KOPT-K1 (cell line): Measurements from ENCODE around the gene TMEM225B.
A peak's percentile ranks its signal among the peaks of the same experiment; 100 is the strongest.
"Not testable (repeated sequence)": the region's sequence is repeated elsewhere in the genome, so short reads cannot be mapped to it uniquely, and the experiment has no call there.

Source experiments
- H3K27ac ChIP-seq: fragments of 200-600 bp; sonication (generic); 2 replicates; pipeline ENCODE4 v1.5.1; 2016; ENCODE audit warnings: antibody characterized with exemption, mild to moderate bottlenecking, low read depth, low read length; ENCODE audit not compliant: poor library complexity, severe bottlenecking
- H3K36me3 ChIP-seq: fragments of 200-600 bp; sonication (generic); 2 replicates; pipeline ENCODE4 v1.5.1; 2017; ENCODE audit warnings: antibody characterized with exemption, mild to moderate bottlenecking, low read length, moderate library complexity; ENCODE audit not compliant: insufficient read depth
- H3K9me3 ChIP-seq: fragments of 200-600 bp; sonication (generic); 2 replicates; pipeline ENCODE4 v1.5.1; 2017; ENCODE audit warnings: antibody characterized with exemption, low read length, mild to moderate bottlenecking; ENCODE audit not compliant: insufficient read depth, poor library complexity, severe bottlenecking

Gene TMEM225B

DNA sequence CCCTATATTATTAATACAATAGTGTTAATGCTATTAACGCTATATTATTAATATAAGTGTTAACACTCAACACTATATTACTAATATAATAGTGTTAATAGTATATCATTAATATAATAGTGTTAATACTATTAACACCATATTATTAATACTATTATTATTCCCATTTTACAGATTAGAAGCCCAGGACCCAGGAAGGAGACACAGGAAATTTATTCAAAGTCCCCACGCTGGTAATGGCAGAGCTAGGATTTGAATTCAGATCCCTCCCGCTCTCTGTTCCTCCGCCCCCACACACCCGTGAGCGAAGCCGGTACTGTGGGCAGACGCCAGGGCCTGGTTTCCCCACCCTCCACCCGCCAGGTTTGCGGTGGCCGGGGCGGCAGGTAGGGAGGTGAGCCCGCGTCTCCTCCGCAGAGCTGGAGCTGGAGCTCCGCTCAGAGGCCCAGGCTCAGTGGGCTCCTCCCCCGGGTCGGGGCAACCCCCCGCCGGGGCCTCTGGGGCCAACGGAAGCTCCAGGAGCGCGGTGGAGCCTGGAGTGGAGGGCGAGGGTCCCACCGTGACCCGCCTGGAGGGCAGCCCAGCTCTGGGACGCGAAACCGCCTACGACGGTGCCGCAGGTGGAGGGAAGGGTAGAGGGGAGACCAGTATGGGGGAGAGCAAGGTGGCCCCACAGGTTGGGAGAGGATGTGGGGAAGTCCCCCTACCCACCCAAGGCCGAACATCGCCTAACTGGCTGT lies at the start of gene TMEM225B:
Gene TMEM225B (plus strand): TSS at position 506 of the 740 bp plus-strand sequence. CDS start 6,122 bp downstream, outside the sequence.
- H3K36me3 ChIP-seq, result no peaks in the 10 kb centered on the region

GRCh38 chr7:99549545-99549944 lies 48.5 kb upstream of the TMEM225B start:
- peaks cover 36% of the 10 kb centered on the region for H3K36me3 ChIP-seq
- H3K27ac ChIP-seq, H3K9me3 ChIP-seq: not testable (repeated sequence)

More for the DNA sequence above, at the start of gene TMEM225B:
- H3K9me3 ChIP-seq, result no peaks in the 10 kb centered on the region
- H3K27ac ChIP-seq, result no peak within 1 kb of the TSS

DNA sequence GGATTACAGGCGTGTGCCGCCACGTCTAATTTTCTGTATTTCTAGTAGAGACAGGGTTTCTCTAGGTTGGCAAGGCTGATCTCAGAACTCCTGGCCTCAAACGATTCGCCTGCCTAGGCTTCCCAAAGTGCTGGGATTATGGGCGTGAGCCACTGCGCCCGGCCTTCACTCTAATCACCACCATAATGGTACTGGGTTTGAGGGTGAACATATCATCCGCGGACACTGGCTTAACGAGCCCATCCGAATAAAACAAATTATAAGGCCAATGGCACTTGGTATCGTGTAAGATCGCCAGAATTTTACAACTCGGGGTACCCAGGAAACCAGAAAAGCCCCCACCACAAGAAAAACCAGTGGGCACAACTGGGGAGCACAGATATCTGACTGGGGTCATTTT lies 46.7 kb upstream of the TMEM225B start:
- Histone ChIP-seq H3K27ac (peak overlapping the region; percentile 76), H3K36me3 (peaks cover 52% of the 10 kb centered on the region), H3K9me3 (no peaks in the 10 kb centered on the region)

DNA sequence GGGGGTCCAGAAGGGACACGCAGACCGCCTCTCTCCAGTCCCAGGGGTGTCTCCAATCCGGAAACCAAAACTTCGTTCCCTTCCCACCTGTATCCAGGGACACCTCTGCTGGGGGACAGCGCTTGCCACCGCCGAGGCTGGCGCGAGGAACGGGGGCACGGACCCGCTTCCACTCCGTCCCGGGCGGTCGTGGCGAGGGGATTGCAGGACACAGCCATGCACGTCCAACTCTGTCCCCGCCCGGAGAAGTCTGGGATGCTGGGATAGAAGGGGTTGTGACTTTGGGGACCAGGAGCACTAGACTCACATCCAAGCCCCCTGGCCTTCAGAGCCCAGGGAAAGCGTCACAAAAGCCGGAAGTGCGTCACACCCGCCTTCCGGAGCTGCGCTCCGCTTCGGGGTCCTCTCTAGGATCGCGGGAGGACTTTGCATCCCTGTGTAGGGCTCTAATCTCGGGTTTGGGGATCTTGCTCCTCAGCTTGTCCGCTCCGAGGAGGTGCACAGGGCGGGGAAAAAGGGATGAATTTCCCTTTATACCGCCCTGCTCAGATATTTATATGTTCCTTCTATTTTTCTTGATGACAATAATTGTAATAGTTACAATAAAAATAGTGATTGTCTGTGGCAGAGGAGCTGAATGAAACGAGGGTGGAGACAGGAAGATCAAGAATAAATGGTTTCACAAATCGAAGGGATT lies 46.2 kb upstream of the TMEM225B start, which contains the start of gene FAM200A:
Gene FAM200A (minus strand): TSS at position 348 of the 697 bp plus-strand sequence. CDS start 3,707 bp downstream, outside the sequence.
- peaks cover 52% of the 10 kb centered on the region for H3K36me3 ChIP-seq
- H3K27ac ChIP-seq, result peak within 1 kb of the TSS; percentile 76
- H3K9me3 ChIP-seq, result no peaks in the 10 kb centered on the region

DNA sequence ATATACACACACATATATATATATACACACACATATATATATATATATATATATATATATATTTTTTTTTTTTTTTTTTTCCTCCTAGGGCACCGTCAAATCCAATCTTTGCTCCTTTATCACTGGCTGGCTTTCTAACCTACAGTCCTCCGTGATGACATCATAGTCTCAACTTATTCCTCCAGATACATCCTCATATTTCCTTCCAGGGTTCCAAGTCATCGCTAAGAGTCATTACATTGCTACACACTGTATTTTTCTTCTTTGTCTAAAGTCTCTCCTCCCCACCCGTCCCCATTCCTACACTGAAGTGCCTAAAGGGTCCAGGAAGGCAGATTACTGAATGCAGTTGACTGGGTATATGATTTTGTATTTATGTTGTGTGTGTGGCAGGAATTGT lies 45.0 kb upstream of the TMEM225B start:
- Histone ChIP-seq H3K36me3 (peaks cover 45% of the 10 kb centered on the region), H3K27ac (no peak overlapping the region), H3K9me3 (no peaks in the 10 kb centered on the region)

GRCh38 chr7:99554939-99555338 lies 43.1 kb upstream of the TMEM225B start:
- no peaks in the 10 kb centered on the region for H3K9me3 ChIP-seq
- peaks cover 41% of the 10 kb centered on the region for H3K36me3 ChIP-seq
- H3K27ac ChIP-seq, result no peak overlapping the region

DNA sequence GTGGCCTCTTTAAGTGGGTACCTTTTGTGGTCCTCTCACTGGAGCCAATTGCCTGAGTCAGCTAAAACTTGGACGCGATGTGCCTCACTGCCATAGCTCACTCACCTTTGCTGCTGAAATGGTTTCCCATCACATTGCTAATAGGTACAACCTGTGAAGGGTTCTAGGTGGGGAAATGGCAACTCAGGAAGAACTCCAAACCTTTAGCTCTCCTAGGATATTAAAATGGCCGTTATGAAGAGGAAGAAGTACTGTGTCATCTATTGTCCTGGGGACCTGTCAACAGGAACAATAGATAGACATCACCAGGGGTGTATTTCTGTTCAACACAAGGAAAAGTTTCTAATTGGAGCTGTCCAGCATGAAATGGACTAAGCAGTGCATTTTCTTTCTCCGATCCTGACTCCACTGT lies 40.9 kb upstream of the TMEM225B start:
- Histone ChIP-seq H3K36me3 (peaks cover 64% of the 10 kb centered on the region), H3K9me3 (no peaks in the 10 kb centered on the region), H3K27ac (peak overlapping the region; percentile 98)

- Histone ChIP-seq H3K27ac (peak overlapping the region; percentile 98), H3K36me3 (peaks cover 71% of the 10 kb centered on the region), H3K9me3 (no peaks in the 10 kb centered on the region)
These were observed 40.1 kb upstream of the TMEM225B start for GRCh38 chr7:99557940-99558305.

GRCh38 chr7:99558306-99559174 lies 39.5 kb upstream of the TMEM225B start, which contains the start of gene ZNF655:
Gene ZNF655, plus strand, starts transcription at chr7:99558642. Its CDS starts 1,918 bp downstream, at chr7:99560560.
- Histone ChIP-seq H3K36me3 (peaks cover 70% of the 10 kb centered on the region), H3K27ac (peak within 1 kb of the TSS; percentile 98), H3K9me3 (no peaks in the 10 kb centered on the region)

GRCh38 chr7:99559175-99559915 lies 38.7 kb upstream of the TMEM225B start:
- peak overlapping the region; percentile 98 for H3K27ac ChIP-seq
- no peaks in the 10 kb centered on the region for H3K9me3 ChIP-seq
- H3K36me3 ChIP-seq, result peaks cover 72% of the 10 kb centered on the region

DNA sequence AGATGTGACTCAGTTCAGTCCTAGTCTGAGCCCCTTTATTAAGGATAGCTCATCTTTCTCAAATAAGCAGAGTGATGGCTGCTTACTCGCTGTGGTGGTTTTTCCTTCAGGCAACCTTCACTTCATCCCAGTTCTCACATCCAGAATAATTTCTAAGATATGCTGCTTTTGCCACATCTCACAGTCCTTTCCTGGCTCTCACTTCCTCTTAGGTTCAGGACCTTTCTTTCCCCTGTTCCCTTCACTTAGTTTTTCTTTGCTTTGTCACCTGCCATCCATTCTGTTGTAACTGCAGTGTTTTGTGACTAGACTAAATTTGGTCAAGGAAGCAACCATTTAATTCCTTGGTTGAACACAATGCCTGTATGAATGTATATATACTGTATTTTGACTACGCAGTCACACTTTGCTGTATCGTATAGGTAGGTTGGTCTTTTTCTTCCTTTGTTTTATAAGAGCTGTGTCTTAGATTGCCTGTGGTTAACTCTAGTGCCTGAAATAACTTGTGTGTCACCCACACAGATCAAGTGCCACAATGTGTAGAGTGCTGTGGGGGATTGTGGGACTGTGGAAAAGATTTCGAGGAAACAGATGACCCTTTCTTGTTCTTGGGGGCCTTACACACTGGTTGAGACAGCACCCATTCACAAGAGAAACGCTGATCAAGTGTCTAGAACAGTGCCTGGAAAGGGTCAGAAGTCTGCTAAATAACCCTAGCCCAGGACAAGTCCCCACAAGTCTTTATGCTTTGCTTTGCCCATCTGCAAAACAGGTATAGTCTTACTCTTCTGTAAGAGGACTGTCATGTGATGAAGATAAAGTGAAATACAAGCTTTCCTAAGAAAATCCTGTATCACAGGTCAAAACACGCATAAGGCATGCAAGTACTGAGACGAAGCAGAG lies 37.0 kb upstream of the TMEM225B start:
- H3K36me3 ChIP-seq, result peaks cover 72% of the 10 kb centered on the region
- H3K27ac ChIP-seq, result no peak overlapping the region
- H3K9me3 ChIP-seq, result no peaks in the 10 kb centered on the region

DNA sequence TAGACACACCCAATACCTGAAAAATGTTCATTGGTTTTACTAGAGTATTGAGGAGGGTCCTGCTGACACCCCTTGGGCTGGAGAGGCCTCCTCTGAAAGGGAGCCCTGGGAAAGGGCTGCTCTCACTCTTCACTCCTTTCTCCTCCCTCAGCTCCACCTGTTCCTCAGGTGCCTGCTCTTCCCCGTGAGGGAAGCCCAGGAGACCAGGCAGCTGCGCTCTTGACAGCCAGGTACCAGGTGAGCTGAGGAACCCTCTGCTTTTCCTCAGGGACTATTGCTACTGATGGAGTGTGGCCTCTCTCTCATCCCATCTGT lies 36.4 kb upstream of the TMEM225B start:
- Histone ChIP-seq H3K36me3 (peaks cover 72% of the 10 kb centered on the region), H3K9me3 (no peaks in the 10 kb centered on the region), H3K27ac (no peak overlapping the region)

- Histone ChIP-seq H3K36me3 (peaks cover 72% of the 10 kb centered on the region), H3K9me3 (no peaks in the 10 kb centered on the region), H3K27ac (no peak overlapping the region)
These were observed 35.8 kb upstream of the TMEM225B start for GRCh38 chr7:99562114-99562784.
